Measurements from ENCODE around the gene CTNNBIP1.
"Not testable (repeated sequence)": the region's sequence is repeated elsewhere in the genome, so short reads cannot be mapped to it uniquely, and the experiment has no call there.

The CTNNBIP1 gene

DNA sequence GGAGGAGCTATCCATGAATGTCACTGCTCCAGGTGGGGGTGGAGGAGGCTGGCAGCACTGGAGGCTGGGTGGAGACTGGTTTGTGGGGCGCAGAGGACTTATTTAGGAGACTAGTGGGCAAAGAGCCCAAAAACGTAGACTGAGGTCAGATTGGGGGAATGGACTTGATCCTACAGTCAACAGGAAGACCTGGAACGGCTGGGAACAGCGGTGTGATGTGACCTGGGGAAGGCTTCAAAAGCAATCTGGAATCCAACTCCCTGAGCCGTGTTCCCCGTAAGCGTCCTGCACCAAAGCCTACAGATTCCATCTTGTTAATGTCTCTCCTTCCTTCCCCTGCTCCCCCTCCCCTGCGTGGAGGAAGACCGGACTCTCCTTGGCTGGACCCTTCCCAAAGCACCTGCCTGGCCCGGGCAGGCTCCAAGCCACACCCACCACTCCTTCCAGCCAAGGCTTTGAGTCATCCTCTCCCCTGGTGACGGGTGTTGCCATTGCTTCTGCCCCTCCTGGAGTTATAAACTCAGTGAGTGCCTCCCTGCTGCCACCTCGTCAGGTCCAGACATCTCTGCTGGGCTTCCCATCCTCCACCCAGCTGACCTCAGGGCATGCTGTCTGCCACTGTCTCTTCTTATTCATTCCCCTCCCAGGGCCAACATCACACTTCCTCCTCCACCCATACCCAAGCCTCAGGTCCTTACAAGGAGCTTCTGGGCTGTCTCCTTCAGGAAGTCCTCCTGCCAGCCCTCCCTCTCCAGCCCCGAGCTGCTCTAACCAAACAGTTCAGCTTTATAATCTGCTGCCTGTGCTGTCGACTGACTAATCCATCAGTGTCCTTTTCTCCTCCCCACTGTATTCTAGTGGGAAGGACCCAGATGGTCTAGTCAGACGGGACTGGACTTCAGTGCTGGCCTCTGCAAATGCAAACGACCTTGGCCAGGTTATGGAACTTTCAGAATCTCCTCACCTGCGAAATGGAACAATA lies 84.7 kb downstream of the CTNNBIP1 start:
- DNase-seq, result peak; percentile 68

DNA sequence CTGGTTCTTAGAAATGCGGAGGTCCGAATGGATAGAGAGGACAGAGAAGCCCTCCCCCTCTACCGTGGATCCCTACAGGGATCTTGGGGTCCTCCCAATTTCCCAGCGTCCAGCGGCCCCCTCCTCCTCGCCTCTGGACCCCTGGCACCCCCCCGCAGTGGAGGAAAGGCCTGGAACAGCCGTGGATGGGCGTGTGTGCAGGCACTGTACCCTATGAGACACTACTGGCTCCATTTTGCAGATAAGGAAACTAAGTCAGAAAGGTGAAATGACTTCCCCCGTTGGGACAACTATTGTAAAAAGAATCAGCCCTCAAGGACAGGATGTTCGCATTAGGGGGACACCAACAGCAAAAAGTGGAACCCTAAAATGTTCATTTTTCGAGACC lies 85.4 kb downstream of the CTNNBIP1 start:
- no peak for DNase-seq

GRCh38 chr1:9823943-9824701 lies 85.9 kb downstream of the CTNNBIP1 start, which contains the start of gene CLSTN1:
CLSTN1 (minus strand) TSS chr1:9823965; CDS start chr1:9823733, 232 bp downstream.
- DNase-seq, result peak; percentile 89

GRCh38 chr1:9823693-9823942 lies 86.5 kb downstream of the CTNNBIP1 start:
- no peak for DNase-seq

- DNase-seq, result no peak
Measured at GRCh38 chr1:9822897-9823692, 87.0 kb downstream of the CTNNBIP1 start.

DNA sequence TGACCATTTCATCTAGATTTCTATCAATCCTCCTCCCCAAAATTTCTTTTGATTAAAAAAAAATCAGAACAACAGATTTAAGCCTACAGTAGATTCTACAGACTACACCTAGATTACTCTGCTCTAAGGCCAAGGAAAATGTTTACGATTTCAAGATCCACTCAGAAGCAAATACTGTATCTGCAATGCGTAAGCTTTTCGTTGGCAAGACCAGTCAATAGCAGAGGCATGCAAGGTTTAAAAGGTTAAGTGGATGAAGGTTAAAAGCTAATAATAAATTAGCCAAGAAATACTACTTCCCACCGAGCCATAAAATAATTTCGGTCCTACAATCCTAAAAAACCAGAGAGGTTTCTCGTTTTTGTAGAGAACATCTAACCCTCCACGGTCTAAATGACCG lies 87.6 kb downstream of the CTNNBIP1 start:
- DNase-seq, result no peak

- no peak for DNase-seq
Measured at GRCh38 chr1:9821710-9822109, 88.4 kb downstream of the CTNNBIP1 start.

GRCh38 chr1:9820521-9820920 lies 89.5 kb downstream of the CTNNBIP1 start:
- DNase-seq, result no peak

DNA sequence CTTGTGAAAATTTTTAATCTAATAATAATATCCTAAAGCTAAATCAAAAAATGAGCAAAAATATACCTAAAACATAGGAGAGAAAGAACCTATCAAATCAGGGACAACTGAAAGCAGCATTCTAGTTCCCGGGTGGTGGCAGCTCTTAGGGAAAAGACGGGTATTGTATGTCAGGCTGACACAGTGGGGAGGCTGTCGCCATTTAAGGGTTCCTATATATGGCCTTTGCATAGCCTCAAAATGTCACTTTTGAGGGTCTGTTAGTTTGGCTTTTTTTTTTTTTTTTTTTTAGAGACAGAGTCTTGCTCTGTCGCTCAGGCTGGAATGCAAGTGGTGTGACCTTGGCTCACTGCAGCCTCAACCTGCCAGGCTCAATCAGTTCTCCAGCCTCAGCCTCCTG lies 92.3 kb downstream of the CTNNBIP1 start:
- no peak for DNase-seq

- DNase-seq, result no peak
Measured at GRCh38 chr1:9816199-9816598, 93.9 kb downstream of the CTNNBIP1 start.

DNA sequence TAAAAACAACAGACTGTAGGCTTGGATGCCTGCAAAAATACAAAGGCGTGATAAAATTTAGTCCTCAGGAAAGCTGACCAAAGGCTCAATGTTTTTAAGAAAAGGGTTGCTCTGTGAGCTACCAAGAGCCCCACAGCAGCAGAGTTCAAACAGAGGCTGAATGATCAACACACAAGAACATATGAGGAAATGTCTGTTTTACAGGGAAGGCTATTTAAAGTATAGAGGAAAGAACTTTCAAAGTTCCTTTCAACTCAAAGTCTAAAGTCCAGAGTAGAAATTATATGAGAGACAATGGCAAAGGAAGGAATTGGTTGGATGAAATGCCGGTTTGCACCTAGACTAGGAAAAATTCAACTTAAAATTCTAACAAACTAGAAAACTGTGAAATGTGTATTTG lies 94.9 kb downstream of the CTNNBIP1 start:
- no peak for DNase-seq

DNA sequence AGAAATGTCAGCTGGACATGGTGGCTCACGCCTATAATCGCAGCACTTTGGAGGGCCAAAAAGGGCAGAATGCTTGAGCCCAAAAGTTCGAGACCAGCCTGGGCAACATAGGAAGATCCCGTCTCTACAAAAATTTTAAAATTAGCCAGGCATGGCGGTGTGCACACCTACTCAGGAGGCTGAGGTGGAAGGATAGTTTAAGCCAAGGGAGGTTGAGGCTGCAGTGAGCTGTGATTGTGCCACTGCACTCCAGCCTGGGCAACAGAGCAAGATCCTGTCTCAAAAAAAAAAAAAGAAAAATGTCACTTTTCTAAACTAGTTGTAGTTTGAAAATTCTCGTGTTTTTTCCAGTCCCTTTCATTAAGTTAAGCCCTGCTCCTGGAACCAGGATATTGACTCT lies 95.5 kb downstream of the CTNNBIP1 start:
- DNase-seq, result no peak

DNA sequence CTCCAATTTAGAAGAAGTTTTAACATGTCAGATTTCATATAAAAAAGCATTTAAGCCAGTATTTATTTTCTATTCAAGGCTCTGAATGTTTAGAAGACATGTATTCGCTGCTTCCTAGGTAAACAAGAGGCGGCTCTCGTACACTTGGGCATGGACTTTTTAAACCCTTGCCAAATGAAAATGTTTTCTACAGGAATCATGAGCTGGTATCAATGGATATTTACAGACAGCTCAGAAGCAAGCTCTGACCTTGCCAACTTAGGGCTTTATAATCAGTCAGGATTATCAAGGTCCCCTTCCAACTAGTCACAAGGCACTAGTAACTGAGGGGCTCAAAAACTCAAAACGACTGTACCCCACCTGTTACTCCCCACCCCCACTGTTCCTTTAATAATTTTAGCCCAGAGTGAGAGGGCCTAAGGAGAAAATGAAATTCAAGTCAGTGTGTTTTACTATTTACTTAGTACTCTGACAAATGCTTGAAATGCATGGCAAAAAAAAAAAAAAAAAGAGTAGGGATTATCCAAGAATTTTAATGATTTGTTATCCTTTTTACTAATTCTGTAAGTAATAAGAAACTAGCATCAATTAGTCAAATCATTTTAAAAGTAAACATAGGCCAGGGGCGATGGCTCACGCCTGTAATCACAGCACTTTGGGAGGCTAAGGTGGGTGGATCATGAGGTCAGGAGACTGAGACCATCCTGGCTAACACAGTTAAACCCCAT lies 98.7 kb downstream of the CTNNBIP1 start:
- no peak for DNase-seq

GRCh38 chr1:9809100-9809510 lies 101.0 kb downstream of the CTNNBIP1 start:
- no peak for DNase-seq

DNA sequence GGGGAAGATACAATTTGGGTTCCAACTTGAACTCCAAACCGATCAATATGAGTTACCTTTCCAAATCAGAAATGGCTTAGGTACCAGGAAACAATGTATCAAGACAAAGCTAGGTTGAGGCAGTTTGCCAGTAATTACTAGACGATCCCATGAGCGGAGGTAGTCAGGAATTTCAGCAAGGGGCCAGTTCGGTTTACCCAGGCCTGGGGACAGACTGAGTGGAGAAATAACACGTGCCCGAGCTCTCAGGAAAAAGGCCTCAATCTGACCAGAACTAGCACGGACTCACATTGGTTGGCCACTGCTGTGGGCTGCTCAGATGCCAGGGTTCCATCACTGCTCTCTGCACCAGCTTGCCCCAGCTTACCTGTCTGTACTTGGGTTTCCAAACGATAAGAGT lies 101.6 kb downstream of the CTNNBIP1 start:
- DNase-seq, result no peak

- no peak for DNase-seq
Measured at GRCh38 chr1:9807541-9807940, 102.5 kb downstream of the CTNNBIP1 start.

DNA sequence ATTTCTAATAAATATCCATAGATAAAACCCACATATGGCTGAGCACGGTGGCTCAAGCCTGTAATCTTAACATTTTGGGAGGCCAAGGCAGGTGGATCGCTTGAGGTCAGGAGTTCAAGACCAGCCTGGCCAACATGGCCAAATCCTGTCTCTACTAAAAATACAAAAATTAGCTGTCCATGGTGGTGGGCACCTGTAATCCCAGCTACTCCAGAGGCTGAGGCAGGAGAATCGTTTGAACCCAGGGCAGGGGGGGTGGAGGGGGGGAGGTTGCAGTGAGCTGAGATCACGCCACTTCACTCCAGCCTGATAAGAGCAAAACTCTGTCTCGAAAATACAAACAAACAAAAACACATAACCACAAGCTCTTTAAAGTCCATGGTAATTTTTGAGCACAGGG lies 104.1 kb downstream of the CTNNBIP1 start:
- not testable (repeated sequence) for DNase-seq

DNA sequence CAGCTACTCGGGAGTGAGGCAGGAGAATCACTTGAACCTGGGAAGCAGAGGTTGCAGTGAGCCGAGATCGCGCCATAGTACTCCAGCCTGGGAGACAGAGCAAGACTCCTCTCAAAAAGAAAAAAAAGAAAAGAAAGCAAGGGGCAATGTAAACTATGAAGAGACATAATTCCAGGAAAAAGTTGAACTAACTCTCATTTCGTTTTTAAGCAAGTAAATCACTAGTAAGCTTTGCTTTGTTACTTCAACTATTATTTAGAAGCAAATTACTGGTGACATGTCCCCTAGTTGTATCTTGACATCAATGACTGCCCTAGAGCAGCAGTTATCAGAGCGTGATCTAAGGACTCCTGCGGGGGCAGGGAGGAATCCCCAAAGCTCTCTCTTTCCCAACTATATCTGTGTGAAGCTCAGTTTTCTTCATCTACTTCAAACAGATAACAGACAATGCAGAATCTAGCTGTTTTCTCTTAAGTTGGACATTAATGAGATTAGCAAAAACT lies 105.0 kb downstream of the CTNNBIP1 start:
- DNase-seq, result no peak

- DNase-seq, result not testable (repeated sequence)
Measured at GRCh38 chr1:9803003-9803918, 106.8 kb downstream of the CTNNBIP1 start.

DNA sequence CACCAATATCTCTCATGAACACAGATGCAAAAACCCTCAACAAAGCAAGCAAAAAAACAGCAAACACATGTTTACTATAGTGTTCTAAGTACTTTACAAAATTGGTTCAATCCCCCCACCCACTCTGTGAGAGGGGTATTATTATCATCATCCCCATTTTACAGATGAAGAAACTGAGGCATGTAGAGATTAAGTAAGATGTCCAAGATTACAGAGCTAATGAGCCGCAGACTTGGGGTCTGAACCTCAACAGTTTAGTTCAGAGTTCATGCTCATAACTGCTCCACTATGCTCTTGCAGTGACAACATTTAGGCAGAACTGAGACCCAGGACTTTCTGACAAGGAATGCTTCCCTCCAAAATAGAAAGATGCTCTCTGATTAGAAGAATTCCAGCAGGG lies 108.2 kb downstream of the CTNNBIP1 start:
- DNase-seq, result no peak

Measured in CD4-positive, alpha-beta T cell treated with Interleukin-15 for 1 hour (primary cell).